Body of pancreas (tissue), 4 donors: Measurements from ENCODE around the gene COL9A3.

Source experiments
- POLR2A ChIP-seq, 3 donors: fragments of 450-650 bp; IDR thresholded peaks; one replicate each; pipeline ENCODE4 v1.6.1; 2016; ENCODE audit warnings: antibody characterized with exemption in 3 of 3, mild to moderate bottlenecking in 2 of 3
- TF ChIP-seq, protein P1 (sequence below), 7 experiments: fragments of 450-650 bp in 4 of 7; fragments of 200-600 bp in 3 of 7; sonication (generic) in 3 of 7; IDR thresholded peaks; one replicate each; pipeline ENCODE4 v1.5.1; 2016 to 2019; ENCODE audit warnings: antibody characterized with exemption in 7 of 7

DNA sequence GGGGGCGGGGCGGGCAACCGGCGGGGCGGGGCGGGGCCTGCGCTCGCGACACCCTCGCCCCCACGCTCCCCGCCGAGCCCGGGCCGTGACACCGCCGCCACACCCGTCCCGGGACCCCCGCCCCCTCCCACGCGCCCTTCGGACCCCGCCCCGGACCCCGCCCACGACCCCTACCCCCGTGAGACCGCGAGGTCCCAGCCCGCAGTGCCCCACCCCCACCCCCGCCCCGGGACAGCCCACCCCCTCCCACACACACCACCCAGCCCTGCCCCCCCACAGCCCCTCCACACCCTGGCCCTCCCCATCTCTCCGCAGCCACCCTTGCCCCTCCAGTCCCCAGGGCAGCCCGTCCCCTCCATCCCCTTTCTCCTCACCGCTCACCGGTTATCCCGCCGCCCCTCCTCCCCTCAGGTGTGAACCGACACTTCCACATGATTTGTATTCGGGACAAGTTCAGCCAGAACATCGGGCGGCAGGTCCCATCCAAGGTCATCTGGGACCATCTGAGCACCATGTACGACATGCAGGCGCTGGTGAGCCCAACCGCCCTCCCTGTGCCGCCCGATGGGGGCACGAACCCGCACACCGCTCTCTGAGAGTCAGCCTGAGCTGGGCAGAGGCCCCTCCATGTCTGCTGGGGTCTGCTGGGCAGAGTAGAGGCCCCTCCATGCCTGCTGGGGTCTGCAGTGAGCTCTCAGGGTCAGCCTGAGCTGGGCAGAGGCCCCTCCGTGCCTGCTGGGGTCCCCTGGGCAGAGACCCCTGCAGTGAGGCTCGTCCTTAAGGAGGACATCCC lies 20.0 kb upstream of the COL9A3 start:
- TF ChIP-seq, protein P1, sequence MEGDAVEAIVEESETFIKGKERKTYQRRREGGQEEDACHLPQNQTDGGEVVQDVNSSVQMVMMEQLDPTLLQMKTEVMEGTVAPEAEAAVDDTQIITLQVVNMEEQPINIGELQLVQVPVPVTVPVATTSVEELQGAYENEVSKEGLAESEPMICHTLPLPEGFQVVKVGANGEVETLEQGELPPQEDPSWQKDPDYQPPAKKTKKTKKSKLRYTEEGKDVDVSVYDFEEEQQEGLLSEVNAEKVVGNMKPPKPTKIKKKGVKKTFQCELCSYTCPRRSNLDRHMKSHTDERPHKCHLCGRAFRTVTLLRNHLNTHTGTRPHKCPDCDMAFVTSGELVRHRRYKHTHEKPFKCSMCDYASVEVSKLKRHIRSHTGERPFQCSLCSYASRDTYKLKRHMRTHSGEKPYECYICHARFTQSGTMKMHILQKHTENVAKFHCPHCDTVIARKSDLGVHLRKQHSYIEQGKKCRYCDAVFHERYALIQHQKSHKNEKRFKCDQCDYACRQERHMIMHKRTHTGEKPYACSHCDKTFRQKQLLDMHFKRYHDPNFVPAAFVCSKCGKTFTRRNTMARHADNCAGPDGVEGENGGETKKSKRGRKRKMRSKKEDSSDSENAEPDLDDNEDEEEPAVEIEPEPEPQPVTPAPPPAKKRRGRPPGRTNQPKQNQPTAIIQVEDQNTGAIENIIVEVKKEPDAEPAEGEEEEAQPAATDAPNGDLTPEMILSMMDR (IDR thresholded peaks at IDR 0.05), result no peak
- TF ChIP-seq POLR2A (IDR thresholded peaks at IDR 0.05), result no peak
